GM23338 (cell line): ENCODE results near the gene MMADHC. TPM values are rescaled to one million over a fixed set of nuclear protein-coding genes. Genes with fewer than 3 reads are reported as not detected.

Experiments
- ATAC-seq: fragments of 200-7000 bp; cut with Tn5 transposase; 3 replicates; pipeline ENCODE4 v1.9.1; 2020
- DNase-seq: peaks from one replicate; pipeline ENCODE4 v3.0.0-alpha.2; 2015; ENCODE audit warnings: low spot score
- H2AFZ ChIP-seq: fragments of 200-600 bp; sonication (generic); 2 replicates; pipeline ENCODE4 v1.8.0; 2016; ENCODE audit warnings: antibody characterized with exemption, mild to moderate bottlenecking, moderate library complexity
- H3F3A ChIP-seq: fragments of 200-600 bp; sonication (generic); replicated peaks from 2 replicates; pipeline ENCODE4 v1.8.0; 2017; ENCODE audit warnings: antibody characterized with exemption, mixed run types, low read depth
- H3K27ac ChIP-seq: fragments of 200-600 bp; sonication (generic); 2 replicates; pipeline ENCODE4 v1.6.1; 2016; ENCODE audit warnings: low read depth
- H3K27me3 ChIP-seq: fragments of 200-600 bp; sonication (generic); 2 replicates; pipeline ENCODE4 v1.8.0; 2016; ENCODE audit warnings: mild to moderate bottlenecking, mixed run types, moderate library complexity; ENCODE audit not compliant: insufficient read depth
- H3K36me3 ChIP-seq: fragments of 200-600 bp; sonication (generic); 2 replicates; pipeline ENCODE4 v1.8.0; 2016; ENCODE audit warnings: mild to moderate bottlenecking; ENCODE audit not compliant: insufficient read depth
- H3K4me1 ChIP-seq: fragments of 200-600 bp; sonication (generic); 2 replicates; pipeline ENCODE4 v1.8.0; 2016; ENCODE audit warnings: mild to moderate bottlenecking, moderate library complexity; ENCODE audit not compliant: insufficient read depth
- H3K4me2 ChIP-seq: fragments of 200-600 bp; sonication (generic); 2 replicates; pipeline ENCODE4 v1.7.1; 2017; ENCODE audit warnings: mixed run types
- H3K4me3 ChIP-seq: fragments of 200-600 bp; sonication (generic); 2 replicates; pipeline ENCODE4 v1.6.1; 2016; ENCODE audit warnings: mixed run types
- H3K79me2 ChIP-seq: fragments of 200-600 bp; sonication (generic); replicated peaks from 2 replicates; pipeline ENCODE4 v1.8.0; 2017; ENCODE audit warnings: mild to moderate bottlenecking; ENCODE audit not compliant: insufficient read depth
- H3K9me2 ChIP-seq: fragments of 200-600 bp; sonication (generic); 2 replicates; pipeline ENCODE4 v1.8.0; 2017; ENCODE audit not compliant: insufficient read depth
- H4K20me1 ChIP-seq: fragments of 200-600 bp; sonication (generic); replicated peaks from 2 replicates; pipeline ENCODE4 v1.8.0; 2017; ENCODE audit warnings: mild to moderate bottlenecking; ENCODE audit not compliant: insufficient read depth
- H3K27ac Mint-ChIP-seq: 2 replicates; pipeline ENCODE4 v1.8.0; 2020; ENCODE audit warnings: inconsistent platforms, mild to moderate bottlenecking, moderate library complexity, mixed read lengths
- H3K27me3 Mint-ChIP-seq: 3 replicates; pipeline ENCODE4 v1.8.0; 2022; ENCODE audit warnings: low read depth, mild to moderate bottlenecking, moderate library complexity, mixed read lengths, inconsistent platforms; ENCODE audit not compliant: insufficient read depth, poor library complexity
- H3K36me3 Mint-ChIP-seq: 3 replicates; pipeline ENCODE4 v1.8.0; 2021; ENCODE audit warnings: low read depth, mild to moderate bottlenecking, inconsistent platforms, moderate library complexity, mixed read lengths
- H3K4me1 Mint-ChIP-seq: 3 replicates; pipeline ENCODE4 v1.8.0; 2020; ENCODE audit warnings: mild to moderate bottlenecking, inconsistent platforms, mixed read lengths
- H3K4me3 Mint-ChIP-seq: 3 replicates; pipeline ENCODE4 v1.8.0; 2021; ENCODE audit warnings: moderate library complexity, mild to moderate bottlenecking, inconsistent platforms, mixed read lengths
- H3K9me3 Mint-ChIP-seq: 3 replicates; pipeline ENCODE4 v1.8.0; 2020; ENCODE audit warnings: moderate library complexity, mild to moderate bottlenecking, inconsistent platforms, mixed read lengths
- CREB1 ChIP-seq: fragments of 250-450 bp; sonication (Bioruptor Pico); IDR thresholded peaks from 2 replicates; pipeline ENCODE4 v1.5.0; 2020; ENCODE audit warnings: low read depth, mild to moderate bottlenecking, moderate library complexity
- CTCF ChIP-seq, 2 experiments: fragments of 200-600 bp in 1 of 2; sonication (generic) in 1 of 2; conservative IDR thresholded peaks; 2 replicates each; pipeline versions ENCODE4 v1.5.1 to v1.6.1; 2016 to 2017; ENCODE audit warnings: antibody characterized with exemption in 2 of 2, low read depth in 2 of 2, mild to moderate bottlenecking in 2 of 2, moderate library complexity in 1 of 2
- EZH2 ChIP-seq: fragments of 200-600 bp; sonication (generic); IDR thresholded peaks from one replicate; pipeline ENCODE4 v1.8.0; 2017; ENCODE audit warnings: antibody characterized with exemption, mild to moderate bottlenecking, low read depth; ENCODE audit not compliant: unreplicated experiment
- EZH2phosphoT487 ChIP-seq: fragments of 200-600 bp; sonication (generic); IDR thresholded peaks from one replicate; pipeline ENCODE4 v1.8.1; 2018; ENCODE audit warnings: antibody characterized with exemption; ENCODE audit not compliant: unreplicated experiment
- JUNB ChIP-seq: IDR thresholded peaks from one replicate; pipeline ENCODE4 v1.6.1; 2016; ENCODE audit warnings: antibody characterized with exemption; ENCODE audit not compliant: unreplicated experiment
- NANOG ChIP-seq: IDR thresholded peaks from 2 replicates; pipeline ENCODE4 v1.6.1; 2016; ENCODE audit warnings: antibody characterized with exemption, borderline replicate concordance
- POLR2AphosphoS5 ChIP-seq: IDR thresholded peaks from 2 replicates; pipeline ENCODE4 v1.6.1; 2016; ENCODE audit warnings: antibody characterized with exemption, low read depth
- REST ChIP-seq: IDR thresholded peaks from one replicate; pipeline ENCODE4 v1.6.1; 2018; ENCODE audit warnings: antibody characterized with exemption; ENCODE audit not compliant: unreplicated experiment
- STAT1 ChIP-seq: IDR thresholded peaks from one replicate; pipeline ENCODE4 v1.6.1; 2016; ENCODE audit warnings: antibody characterized with exemption; ENCODE audit not compliant: unreplicated experiment
- ZNF114 ChIP-seq: fragments of 250-450 bp; sonication (Bioruptor Pico); IDR thresholded peaks from 2 replicates; pipeline ENCODE4 v1.5.0; 2020; ENCODE audit warnings: mild to moderate bottlenecking, moderate library complexity
- ZNF331 ChIP-seq: fragments of 250-450 bp; sonication (Bioruptor Pico); IDR thresholded peaks from 2 replicates; pipeline ENCODE4 v1.5.0; 2020; ENCODE audit warnings: low read depth, mild to moderate bottlenecking, moderate library complexity
- polyA plus RNA-seq: library from polyadenylated mRNA; unstranded; fragments of >200 nt; fragmentation: Nextera tagmentation; extraction: Ambion mirVana; gene quantifications from 2 replicates; pipeline ENCODE4 v1.2.1, GENCODE V29; 2016
- total RNA-seq: library from RNA; depleted of rRNA; stranded (reverse); fragments of >200 nt; shearing (Covaris generic); gene quantifications from 2 replicates; pipeline ENCODE4 v1.2.3, GENCODE V29; 2014
- TF ChIP-seq, protein P1 (sequence below): fragments of 250-450 bp; sonication (Bioruptor Pico); IDR thresholded peaks from 2 replicates; pipeline ENCODE4 v1.5.0; 2020; ENCODE audit warnings: mild to moderate bottlenecking, moderate library complexity
- TF ChIP-seq, protein P2 (sequence below): IDR thresholded peaks from 2 replicates; pipeline ENCODE4 v1.6.1; 2016; ENCODE audit warnings: antibody characterized with exemption

MMADHC gene
- total and polyA plus RNA-seq, 2 experiments from 2014 or later = 135 to 163 TPM

- H3F3A ChIP-seq = no peaks in the 10 kb centered on the region
- H3K4me3 Mint-ChIP-seq = no peak overlapping the region
- H2AFZ ChIP-seq = no peak overlapping the region
- no peaks in the 10 kb centered on the region for H3K4me1 Mint-ChIP-seq
- no peaks in the 10 kb centered on the region for H3K36me3 Mint-ChIP-seq
- no peaks in the 10 kb centered on the region for H3K27me3 Mint-ChIP-seq
- no peak for TF ChIP-seq POLR2AphosphoS5
- no peak for TF ChIP-seq CREB1
- TF ChIP-seq ZNF114 (CRISPR knock-in tag) = no peak
- TF ChIP-seq NANOG = no peak
- TF ChIP-seq, protein P1, sequence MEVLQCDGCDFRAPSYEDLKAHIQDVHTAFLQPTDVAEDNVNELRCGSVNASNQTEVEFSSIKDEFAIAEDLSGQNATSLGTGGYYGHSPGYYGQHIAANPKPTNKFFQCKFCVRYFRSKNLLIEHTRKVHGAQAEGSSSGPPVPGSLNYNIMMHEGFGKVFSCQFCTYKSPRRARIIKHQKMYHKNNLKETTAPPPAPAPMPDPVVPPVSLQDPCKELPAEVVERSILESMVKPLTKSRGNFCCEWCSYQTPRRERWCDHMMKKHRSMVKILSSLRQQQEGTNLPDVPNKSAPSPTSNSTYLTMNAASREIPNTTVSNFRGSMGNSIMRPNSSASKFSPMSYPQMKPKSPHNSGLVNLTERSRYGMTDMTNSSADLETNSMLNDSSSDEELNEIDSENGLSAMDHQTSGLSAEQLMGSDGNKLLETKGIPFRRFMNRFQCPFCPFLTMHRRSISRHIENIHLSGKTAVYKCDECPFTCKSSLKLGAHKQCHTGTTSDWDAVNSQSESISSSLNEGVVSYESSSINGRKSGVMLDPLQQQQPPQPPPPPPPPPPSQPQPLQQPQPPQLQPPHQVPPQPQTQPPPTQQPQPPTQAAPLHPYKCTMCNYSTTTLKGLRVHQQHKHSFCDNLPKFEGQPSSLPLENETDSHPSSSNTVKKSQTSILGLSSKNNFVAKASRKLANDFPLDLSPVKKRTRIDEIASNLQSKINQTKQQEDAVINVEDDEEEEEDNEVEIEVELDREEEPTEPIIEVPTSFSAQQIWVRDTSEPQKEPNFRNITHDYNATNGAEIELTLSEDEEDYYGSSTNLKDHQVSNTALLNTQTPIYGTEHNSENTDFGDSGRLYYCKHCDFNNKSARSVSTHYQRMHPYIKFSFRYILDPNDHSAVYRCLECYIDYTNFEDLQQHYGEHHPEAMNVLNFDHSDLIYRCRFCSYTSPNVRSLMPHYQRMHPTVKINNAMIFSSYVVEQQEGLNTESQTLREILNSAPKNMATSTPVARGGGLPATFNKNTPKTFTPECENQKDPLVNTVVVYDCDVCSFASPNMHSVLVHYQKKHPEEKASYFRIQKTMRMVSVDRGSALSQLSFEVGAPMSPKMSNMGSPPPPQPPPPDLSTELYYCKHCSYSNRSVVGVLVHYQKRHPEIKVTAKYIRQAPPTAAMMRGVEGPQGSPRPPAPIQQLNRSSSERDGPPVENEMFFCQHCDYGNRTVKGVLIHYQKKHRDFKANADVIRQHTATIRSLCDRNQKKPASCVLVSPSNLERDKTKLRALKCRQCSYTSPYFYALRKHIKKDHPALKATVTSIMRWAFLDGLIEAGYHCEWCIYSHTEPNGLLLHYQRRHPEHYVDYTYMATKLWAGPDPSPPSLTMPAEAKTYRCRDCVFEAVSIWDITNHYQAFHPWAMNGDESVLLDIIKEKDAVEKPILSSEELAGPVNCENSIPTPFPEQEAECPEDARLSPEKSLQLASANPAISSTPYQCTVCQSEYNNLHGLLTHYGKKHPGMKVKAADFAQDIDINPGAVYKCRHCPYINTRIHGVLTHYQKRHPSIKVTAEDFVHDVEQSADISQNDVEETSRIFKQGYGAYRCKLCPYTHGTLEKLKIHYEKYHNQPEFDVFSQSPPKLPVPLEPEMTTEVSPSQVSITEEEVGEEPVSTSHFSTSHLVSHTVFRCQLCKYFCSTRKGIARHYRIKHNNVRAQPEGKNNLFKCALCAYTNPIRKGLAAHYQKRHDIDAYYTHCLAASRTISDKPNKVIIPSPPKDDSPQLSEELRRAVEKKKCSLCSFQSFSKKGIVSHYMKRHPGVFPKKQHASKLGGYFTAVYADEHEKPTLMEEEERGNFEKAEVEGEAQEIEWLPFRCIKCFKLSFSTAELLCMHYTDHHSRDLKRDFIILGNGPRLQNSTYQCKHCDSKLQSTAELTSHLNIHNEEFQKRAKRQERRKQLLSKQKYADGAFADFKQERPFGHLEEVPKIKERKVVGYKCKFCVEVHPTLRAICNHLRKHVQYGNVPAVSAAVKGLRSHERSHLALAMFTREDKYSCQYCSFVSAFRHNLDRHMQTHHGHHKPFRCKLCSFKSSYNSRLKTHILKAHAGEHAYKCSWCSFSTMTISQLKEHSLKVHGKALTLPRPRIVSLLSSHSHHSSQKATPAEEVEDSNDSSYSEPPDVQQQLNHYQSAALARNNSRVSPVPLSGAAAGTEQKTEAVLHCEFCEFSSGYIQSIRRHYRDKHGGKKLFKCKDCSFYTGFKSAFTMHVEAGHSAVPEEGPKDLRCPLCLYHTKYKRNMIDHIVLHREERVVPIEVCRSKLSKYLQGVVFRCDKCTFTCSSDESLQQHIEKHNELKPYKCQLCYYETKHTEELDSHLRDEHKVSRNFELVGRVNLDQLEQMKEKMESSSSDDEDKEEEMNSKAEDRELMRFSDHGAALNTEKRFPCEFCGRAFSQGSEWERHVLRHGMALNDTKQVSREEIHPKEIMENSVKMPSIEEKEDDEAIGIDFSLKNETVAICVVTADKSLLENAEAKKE = no peak
- TF ChIP-seq, protein P2, sequence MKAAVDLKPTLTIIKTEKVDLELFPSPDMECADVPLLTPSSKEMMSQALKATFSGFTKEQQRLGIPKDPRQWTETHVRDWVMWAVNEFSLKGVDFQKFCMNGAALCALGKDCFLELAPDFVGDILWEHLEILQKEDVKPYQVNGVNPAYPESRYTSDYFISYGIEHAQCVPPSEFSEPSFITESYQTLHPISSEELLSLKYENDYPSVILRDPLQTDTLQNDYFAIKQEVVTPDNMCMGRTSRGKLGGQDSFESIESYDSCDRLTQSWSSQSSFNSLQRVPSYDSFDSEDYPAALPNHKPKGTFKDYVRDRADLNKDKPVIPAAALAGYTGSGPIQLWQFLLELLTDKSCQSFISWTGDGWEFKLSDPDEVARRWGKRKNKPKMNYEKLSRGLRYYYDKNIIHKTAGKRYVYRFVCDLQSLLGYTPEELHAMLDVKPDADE = no peak
- TF ChIP-seq REST = no peak
- TF ChIP-seq CTCF (conservative IDR thresholded peaks at IDR 0.05; ENCODE audit: low read depth in 2 of 2) = no peak
- no peak for TF ChIP-seq JUNB
- TF ChIP-seq EZH2phosphoT487 = no peak
- TF ChIP-seq EZH2 = no peak
- no peak for TF ChIP-seq STAT1
- TF ChIP-seq ZNF331 = no peak
- H3K4me3 ChIP-seq = no peak overlapping the region
- no peak for ATAC-seq
- H3K9me3 Mint-ChIP-seq = no peaks in the 10 kb centered on the region
- no peaks in the 10 kb centered on the region for H3K79me2 ChIP-seq
- DNase-seq = no peak
- H3K9me2 ChIP-seq = peaks cover 6% of the 10 kb centered on the region
- H4K20me1 ChIP-seq = no peaks in the 10 kb centered on the region
- H3K4me1 ChIP-seq = no peaks in the 10 kb centered on the region
- H3K27ac ChIP-seq = no peak overlapping the region
- no peaks in the 10 kb centered on the region for H3K36me3 ChIP-seq
- H3K27me3 ChIP-seq = no peaks in the 10 kb centered on the region
- no peak overlapping the region for H3K4me2 ChIP-seq
- H3K27ac Mint-ChIP-seq = no peak overlapping the region
Observed at GRCh38 chr2:149630445-149630844, 42.9 kb upstream of the MMADHC start.
